NCI-H146 treated with DMSO at 0.1 percent for 48 hours (cell line): ENCODE data around the gene KCNK1.

ENCODE experiments used
- DNase-seq: peaks from one replicate; lab custom pipeline; 2025; ENCODE audit not compliant: unreplicated experiment; lab: John Stamatoyannopoulos, UW

KCNK1 gene

GRCh38 chr1:233613252-233614172 lies at the start of gene KCNK1:
Gene KCNK1, plus strand, starts transcription at chr1:233614106. Its CDS starts 66 bp downstream, at chr1:233614172.
- no peak for DNase-seq

GRCh38 chr1:233565313-233565712 lies 48.6 kb upstream of the KCNK1 start:
- no peak for DNase-seq

GRCh38 chr1:233566886-233567285 lies 47.0 kb upstream of the KCNK1 start:
- DNase-seq: no peak

GRCh38 chr1:233569636-233570035 lies 44.3 kb upstream of the KCNK1 start:
- DNase-seq: no peak

GRCh38 chr1:233570216-233570615 lies 43.7 kb upstream of the KCNK1 start:
- DNase-seq: no peak

GRCh38 chr1:233570706-233571105 lies 43.2 kb upstream of the KCNK1 start:
- no peak for DNase-seq

- no peak for DNase-seq
Observed at GRCh38 chr1:233572896-233573295, 41.0 kb upstream of the KCNK1 start.

GRCh38 chr1:233575450-233575849 lies 38.5 kb upstream of the KCNK1 start:
- DNase-seq: no peak

- DNase-seq: no peak
Observed at GRCh38 chr1:233582439-233582838, 31.5 kb upstream of the KCNK1 start.

- DNase-seq: no peak
Observed at GRCh38 chr1:233584376-233584775, 29.5 kb upstream of the KCNK1 start.

- no peak for DNase-seq
Observed at GRCh38 chr1:233584931-233585330, 29.0 kb upstream of the KCNK1 start.

- DNase-seq: no peak
Observed at GRCh38 chr1:233586301-233586700, 27.6 kb upstream of the KCNK1 start.

GRCh38 chr1:233587196-233587595 lies 26.7 kb upstream of the KCNK1 start:
- no peak for DNase-seq

- no peak for DNase-seq
Observed at GRCh38 chr1:233587958-233588799, 25.7 kb upstream of the KCNK1 start.

- no peak for DNase-seq
Observed at GRCh38 chr1:233597489-233597901, 16.4 kb upstream of the KCNK1 start.

- no peak for DNase-seq
Observed at GRCh38 chr1:233598891-233599541, 14.9 kb upstream of the KCNK1 start.

GRCh38 chr1:233599542-233600073 lies 14.3 kb upstream of the KCNK1 start:
- DNase-seq: no peak

- DNase-seq: no peak
Observed at GRCh38 chr1:233600488-233600887, 13.4 kb upstream of the KCNK1 start.

GRCh38 chr1:233603478-233603877 lies 10.4 kb upstream of the KCNK1 start:
- no peak for DNase-seq

GRCh38 chr1:233605205-233605604 lies 8.7 kb upstream of the KCNK1 start:
- no peak for DNase-seq

GRCh38 chr1:233606813-233607212 lies 7.1 kb upstream of the KCNK1 start:
- no peak for DNase-seq
